Measurements from ENCODE around the gene YDJC. TPM values are rescaled to one million over a fixed set of nuclear protein-coding genes. Genes with fewer than 3 reads are reported as not detected.

The YDJC gene
- total RNA-seq, 2 experiments from 2014 or later, result 59.0 to 81.1 TPM

DNA sequence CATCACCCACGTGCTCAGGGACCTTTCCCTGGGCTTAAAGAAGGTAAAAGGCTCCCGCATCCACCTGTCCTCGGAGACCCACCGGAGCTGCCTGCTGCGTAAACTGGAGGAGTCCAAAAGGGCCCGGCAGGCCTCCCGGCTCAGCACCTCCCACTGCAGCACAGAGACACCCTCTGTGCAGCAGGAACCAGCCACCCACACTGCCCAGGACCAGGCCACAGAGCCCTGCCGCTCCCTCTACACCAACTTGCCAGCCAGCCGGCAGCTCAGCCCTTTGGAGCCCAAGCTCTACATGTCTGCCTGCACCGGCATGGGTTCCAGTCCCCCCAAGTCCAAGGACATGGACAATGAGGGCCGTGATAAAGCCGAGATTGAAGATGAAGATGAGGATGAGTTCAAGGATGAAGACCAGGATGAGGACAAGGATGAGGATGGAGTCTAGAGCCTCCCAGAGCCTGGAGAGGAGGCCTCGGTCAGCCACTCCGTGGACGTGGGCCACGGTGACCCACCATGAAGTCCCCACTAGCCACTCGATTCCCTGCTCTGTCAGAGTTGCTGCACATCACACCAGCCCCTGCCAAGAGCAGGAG, 6.9 kb upstream of the YDJC start:
- no peaks in the 10 kb centered on the region for H3K9me3 ChIP-seq (ENCODE audit: low read length)
- no peak overlapping the region for H3K4me2 ChIP-seq (ENCODE audit: low read length)
- no peak for DNase-seq (ENCODE audit: low spot score)
- H3K9me2 ChIP-seq (ENCODE audit: insufficient read depth, low read length), result no peaks in the 10 kb centered on the region
- no peaks in the 10 kb centered on the region for H3K36me3 ChIP-seq (ENCODE audit: insufficient read depth, low read length)
- H3K4me1 ChIP-seq (ENCODE audit: insufficient read depth, low read length, poor library complexity, severe bottlenecking), result peaks cover 22% of the 10 kb centered on the region
- no peak overlapping the region for H3K4me3 ChIP-seq (ENCODE audit: low read depth, low read length, poor library complexity, severe bottlenecking)
- no peaks in the 10 kb centered on the region for H3K79me2 ChIP-seq (ENCODE audit: insufficient read depth, low read depth, low read length)
- ChIA-PET POLR2A (interaction anchor here (1.3 kb wide), 1 partner anchor 10 kb away, joined by 3 read pairs; no protein-coding TSS in a partner anchor), CTCF (ENCODE audit: unreplicated experiment) (no interaction called here)
- no peaks in the 10 kb centered on the region for H4K20me1 ChIP-seq (ENCODE audit: insufficient read depth, low read length)
- H3K27ac ChIP-seq (ENCODE audit: low read depth, low read length, poor library complexity, severe bottlenecking), result no peak overlapping the region
- intact Hi-C loops (cut with micrococcal nuclease; ENCODE audit: unreplicated experiment), result no loop called here
- no peak overlapping the region for H2AFZ ChIP-seq (ENCODE audit: low read length)
- TF ChIP-seq, protein P1, sequence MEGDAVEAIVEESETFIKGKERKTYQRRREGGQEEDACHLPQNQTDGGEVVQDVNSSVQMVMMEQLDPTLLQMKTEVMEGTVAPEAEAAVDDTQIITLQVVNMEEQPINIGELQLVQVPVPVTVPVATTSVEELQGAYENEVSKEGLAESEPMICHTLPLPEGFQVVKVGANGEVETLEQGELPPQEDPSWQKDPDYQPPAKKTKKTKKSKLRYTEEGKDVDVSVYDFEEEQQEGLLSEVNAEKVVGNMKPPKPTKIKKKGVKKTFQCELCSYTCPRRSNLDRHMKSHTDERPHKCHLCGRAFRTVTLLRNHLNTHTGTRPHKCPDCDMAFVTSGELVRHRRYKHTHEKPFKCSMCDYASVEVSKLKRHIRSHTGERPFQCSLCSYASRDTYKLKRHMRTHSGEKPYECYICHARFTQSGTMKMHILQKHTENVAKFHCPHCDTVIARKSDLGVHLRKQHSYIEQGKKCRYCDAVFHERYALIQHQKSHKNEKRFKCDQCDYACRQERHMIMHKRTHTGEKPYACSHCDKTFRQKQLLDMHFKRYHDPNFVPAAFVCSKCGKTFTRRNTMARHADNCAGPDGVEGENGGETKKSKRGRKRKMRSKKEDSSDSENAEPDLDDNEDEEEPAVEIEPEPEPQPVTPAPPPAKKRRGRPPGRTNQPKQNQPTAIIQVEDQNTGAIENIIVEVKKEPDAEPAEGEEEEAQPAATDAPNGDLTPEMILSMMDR (conservative IDR thresholded peaks at IDR 0.05; ENCODE audit: low read length), result no peak
- no peak for TF ChIP-seq EZH2phosphoT487 (IDR thresholded peaks at IDR 0.05; ENCODE audit: borderline replicate concordance, low read depth, low read length)
- no TSS peak for BruUV-seq (replicated peaks)

DNA sequence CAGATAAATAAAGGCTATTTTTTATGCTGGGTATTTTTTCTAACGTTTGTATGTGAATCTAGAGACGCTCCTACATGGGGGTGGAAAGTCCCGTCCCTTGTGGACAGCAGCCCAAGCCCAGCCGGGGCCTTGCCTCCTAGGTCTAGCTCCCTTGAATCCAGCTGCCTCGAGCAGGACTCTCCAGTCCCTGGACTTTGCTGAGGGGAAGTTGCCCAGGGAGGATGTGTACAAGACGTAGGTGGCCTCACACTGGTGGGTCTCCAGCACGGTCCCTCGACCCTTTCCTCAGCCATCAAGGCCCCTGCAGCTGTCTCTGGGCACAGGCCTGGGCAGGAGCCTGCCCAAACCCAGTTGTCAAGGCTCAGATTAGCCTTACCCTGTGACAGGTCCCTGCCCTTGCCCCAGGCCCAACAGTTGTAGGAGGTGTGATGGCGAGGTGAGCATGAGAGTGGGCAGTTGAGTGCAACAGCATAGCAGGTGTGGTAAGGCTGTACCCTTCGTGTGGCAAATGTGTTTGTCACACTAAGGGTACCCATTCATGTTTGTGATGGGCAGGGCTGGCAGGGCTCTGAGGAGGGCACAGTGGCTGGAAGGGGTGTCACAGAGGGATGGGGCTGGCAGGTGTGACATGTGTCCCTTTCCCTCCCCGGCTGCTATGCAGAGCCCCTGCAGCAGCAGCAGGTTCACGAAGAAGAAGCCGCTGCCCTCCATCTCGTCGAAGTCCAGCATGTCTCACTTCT, 6.1 kb upstream of the YDJC start:
- Histone ChIP-seq H4K20me1 (ENCODE audit: insufficient read depth, low read length) (no peaks in the 10 kb centered on the region), H3K9me3 (ENCODE audit: low read length) (no peaks in the 10 kb centered on the region), H3K27ac (ENCODE audit: low read depth, low read length, poor library complexity, severe bottlenecking) (no peak overlapping the region), H3K4me3 (ENCODE audit: low read depth, low read length, poor library complexity, severe bottlenecking) (no peak overlapping the region), H3K9me2 (ENCODE audit: insufficient read depth, low read length) (no peaks in the 10 kb centered on the region), H3K4me1 (ENCODE audit: insufficient read depth, low read length, poor library complexity, severe bottlenecking) (peaks cover 17% of the 10 kb centered on the region), H3K36me3 (ENCODE audit: insufficient read depth, low read length) (no peaks in the 10 kb centered on the region), H3K79me2 (ENCODE audit: insufficient read depth, low read depth, low read length) (no peaks in the 10 kb centered on the region; the same call in 1 of the 2 replicates), H3K4me2 (ENCODE audit: low read length) (no peak overlapping the region), H2AFZ (ENCODE audit: low read length) (no peak overlapping the region)
- DNase-seq (ENCODE audit: low spot score), result no peak
- ChIA-PET CTCF (ENCODE audit: unreplicated experiment) (no interaction called here), POLR2A (interaction anchor here (1.3 kb wide), 1 partner anchor 11 kb away, joined by 3 read pairs; no protein-coding TSS in a partner anchor)
- intact Hi-C loops (cut with micrococcal nuclease; ENCODE audit: unreplicated experiment), result no loop called here
- no TSS peak for BruUV-seq (replicated peaks)
- TF ChIP-seq EZH2phosphoT487 (IDR thresholded peaks at IDR 0.05; ENCODE audit: borderline replicate concordance, low read depth, low read length), result no peak

DNA sequence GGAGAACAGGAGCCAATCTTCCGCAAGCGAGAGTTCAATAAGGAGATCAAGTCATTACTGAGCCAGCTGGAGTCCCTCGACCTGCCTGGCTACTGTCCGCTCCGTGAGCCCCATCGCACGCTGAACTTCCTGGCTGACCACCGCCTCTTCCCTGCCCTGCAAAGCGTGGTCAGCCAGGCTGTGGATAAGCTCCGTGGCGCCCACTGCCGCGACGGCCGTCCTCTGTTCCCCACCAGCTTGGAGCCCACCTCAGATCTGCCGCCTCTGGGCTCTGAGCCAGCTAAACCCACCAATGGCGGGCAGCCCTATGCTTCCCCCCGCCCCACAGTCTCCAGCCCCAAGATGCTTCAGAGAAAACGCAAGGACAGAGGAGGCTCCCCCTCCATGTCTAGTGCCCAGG, 5.0 kb upstream of the YDJC start:
- TF ChIP-seq, protein P1 (conservative IDR thresholded peaks at IDR 0.05; ENCODE audit: low read length), result no peak
- no peak for TF ChIP-seq EZH2phosphoT487 (IDR thresholded peaks at IDR 0.05; ENCODE audit: borderline replicate concordance, low read depth, low read length)
- intact Hi-C loops (cut with micrococcal nuclease; ENCODE audit: unreplicated experiment), result no loop called here
- Histone ChIP-seq H3K79me2 (ENCODE audit: insufficient read depth, low read depth, low read length) (no peaks in the 10 kb centered on the region; the same call in 1 of the 2 replicates), H3K27ac (ENCODE audit: low read depth, low read length, poor library complexity, severe bottlenecking) (no peak overlapping the region), H2AFZ (ENCODE audit: low read length) (no peak overlapping the region), H3K4me1 (ENCODE audit: insufficient read depth, low read length, poor library complexity, severe bottlenecking) (peaks cover 25% of the 10 kb centered on the region), H3K9me2 (ENCODE audit: insufficient read depth, low read length) (no peaks in the 10 kb centered on the region), H3K4me2 (ENCODE audit: low read length) (no peak overlapping the region), H4K20me1 (ENCODE audit: insufficient read depth, low read length) (no peaks in the 10 kb centered on the region), H3K9me3 (ENCODE audit: low read length) (no peaks in the 10 kb centered on the region), H3K36me3 (ENCODE audit: insufficient read depth, low read length) (no peaks in the 10 kb centered on the region), H3K4me3 (ENCODE audit: low read depth, low read length, poor library complexity, severe bottlenecking) (no peak overlapping the region)
- ChIA-PET POLR2A (no interaction called here), CTCF (ENCODE audit: unreplicated experiment) (no interaction called here)
- no peak for DNase-seq (ENCODE audit: low spot score)
- BruUV-seq (replicated peaks), result no TSS peak
